H9 (cell line): ENCODE results near the gene YJU2. TPM values are rescaled to one million over a fixed set of nuclear protein-coding genes. Genes with fewer than 3 reads are reported as not detected.

Source experiments
- DNase-seq: peaks from one replicate; pipeline ENCODE4 v3.0.0-alpha.2; 2017
- H2AFZ ChIP-seq: one replicate; pipeline ENCODE4 v1.6.1; 2013; ENCODE audit warnings: mild to moderate bottlenecking, low read length, control low read depth, moderate library complexity
- H2AK5ac ChIP-seq: 2 replicates; pipeline ENCODE4 v1.6.1; 2013; ENCODE audit warnings: low read length, control low read depth, mixed read lengths; ENCODE audit not compliant: insufficient read length
- H2BK120ac ChIP-seq: one replicate; pipeline ENCODE4 v1.6.1; 2013; ENCODE audit warnings: low read depth, mild to moderate bottlenecking, low read length, control low read depth, inconsistent platforms; ENCODE audit not compliant: poor library complexity, severe bottlenecking
- H2BK12ac ChIP-seq: 2 replicates; pipeline ENCODE4 v1.6.1; 2013; ENCODE audit warnings: low read length, control low read depth, mixed read lengths, low read depth; ENCODE audit not compliant: insufficient read length
- H2BK15ac ChIP-seq: 2 replicates; pipeline ENCODE4 v1.6.1; 2013; ENCODE audit warnings: low read depth, low read length, control low read depth
- H2BK20ac ChIP-seq: one replicate; pipeline ENCODE4 v1.6.1; 2013; ENCODE audit warnings: low read depth, mild to moderate bottlenecking, low read length, control low read depth, inconsistent platforms; ENCODE audit not compliant: poor library complexity, severe bottlenecking
- H2BK5ac ChIP-seq: 2 replicates; pipeline ENCODE4 v1.6.1; 2013; ENCODE audit warnings: low read length, control low read depth, mixed read lengths; ENCODE audit not compliant: insufficient read length
- H3K14ac ChIP-seq: 2 replicates; pipeline ENCODE4 v1.6.1; 2013; ENCODE audit warnings: low read length, control low read depth; ENCODE audit not compliant: insufficient read depth
- H3K18ac ChIP-seq: 2 replicates; pipeline ENCODE4 v1.6.1; 2013; ENCODE audit warnings: low read depth, mild to moderate bottlenecking, mixed read lengths, low read length, control low read depth; ENCODE audit not compliant: insufficient read length
- H3K23ac ChIP-seq: 2 replicates; pipeline ENCODE4 v1.6.1; 2013; ENCODE audit warnings: low read length, control low read depth, mixed read lengths, low read depth; ENCODE audit not compliant: insufficient read length
- H3K23me2 ChIP-seq: 2 replicates; pipeline ENCODE4 v1.6.1; 2013; ENCODE audit warnings: low read depth, mild to moderate bottlenecking, mixed read lengths, low read length, control low read depth; ENCODE audit not compliant: insufficient read length, poor library complexity, severe bottlenecking
- H3K27ac ChIP-seq: 2 replicates; pipeline ENCODE4 v1.5.1; 2013; ENCODE audit warnings: low read length, control low read depth, mixed read lengths, low read depth; ENCODE audit not compliant: insufficient read length
- H3K27me3 ChIP-seq: 2 replicates; pipeline ENCODE4 v1.6.1; 2013; ENCODE audit warnings: low read length, control low read depth, inconsistent platforms; ENCODE audit not compliant: insufficient read depth
- H3K4ac ChIP-seq: 2 replicates; pipeline ENCODE4 v1.6.1; 2013; ENCODE audit warnings: low read depth, mild to moderate bottlenecking, control low read depth, inconsistent platforms, low read length, moderate library complexity
- H3K4me1 ChIP-seq: 2 replicates; pipeline ENCODE4 v1.6.1; 2013; ENCODE audit warnings: low read length, control low read depth, inconsistent platforms; ENCODE audit not compliant: insufficient read depth
- H3K4me2 ChIP-seq: 2 replicates; pipeline ENCODE4 v1.6.1; 2013; ENCODE audit warnings: low read length, control low read depth, mixed read lengths; ENCODE audit not compliant: insufficient read length, insufficient read depth
- H3K56ac ChIP-seq: 2 replicates; pipeline ENCODE4 v1.6.1; 2013; ENCODE audit warnings: low read depth, mild to moderate bottlenecking, mixed read lengths, low read length, control low read depth; ENCODE audit not compliant: insufficient read length
- H3K79me1 ChIP-seq: 2 replicates; pipeline ENCODE4 v1.6.1; 2013; ENCODE audit warnings: low read depth, mild to moderate bottlenecking, moderate library complexity, low read length, control low read depth, inconsistent platforms; ENCODE audit not compliant: insufficient read depth, poor library complexity, severe bottlenecking
- H3K79me2 ChIP-seq: 2 replicates; pipeline ENCODE4 v1.6.1; 2013; ENCODE audit warnings: low read length, control low read depth, inconsistent platforms; ENCODE audit not compliant: insufficient read depth
- H3K9ac ChIP-seq: 2 replicates; pipeline ENCODE4 v1.6.1; 2013; ENCODE audit warnings: low read length, control low read depth, mixed read lengths; ENCODE audit not compliant: insufficient read length; ENCODE audit errors: extremely low read depth
- H3K9me3 ChIP-seq: one replicate; pipeline ENCODE4 v1.6.1; 2013; ENCODE audit warnings: low read depth, low read length, inconsistent platforms; ENCODE audit not compliant: control insufficient read depth
- H3T11ph ChIP-seq: one replicate; pipeline ENCODE4 v1.6.1; 2013; ENCODE audit warnings: mild to moderate bottlenecking, low read length, control low read depth, inconsistent platforms
- H4K20me1 ChIP-seq: one replicate; pipeline ENCODE4 v1.6.1; 2013; ENCODE audit not compliant: control insufficient read depth, insufficient read length, insufficient read depth
- H4K5ac ChIP-seq: 2 replicates; pipeline ENCODE4 v1.6.1; 2013; ENCODE audit warnings: low read depth, mild to moderate bottlenecking, mixed read lengths, low read length, control low read depth; ENCODE audit not compliant: insufficient read length
- H4K8ac ChIP-seq: replicated peaks from 2 replicates; pipeline ENCODE4 v1.6.1; 2013; ENCODE audit warnings: low read length, control low read depth, mixed read lengths, low read depth; ENCODE audit not compliant: insufficient read length
- H4K91ac ChIP-seq: 2 replicates; pipeline ENCODE4 v1.6.1; 2013; ENCODE audit warnings: low read depth, mild to moderate bottlenecking, moderate library complexity, mixed read lengths, low read length, control low read depth; ENCODE audit not compliant: insufficient read length
- H3K27ac Mint-ChIP-seq, 3 experiments: 2 replicates in 2 of 3; 3 replicates in 1 of 3; pipeline ENCODE4 v1.8.0; 2020 to 2021; ENCODE audit warnings: mixed read lengths in 3 of 3, mild to moderate bottlenecking in 1 of 3, moderate library complexity in 1 of 3
- H3K27me3 Mint-ChIP-seq: 2 replicates; pipeline ENCODE4 v1.8.0; 2021; ENCODE audit warnings: low read depth, mild to moderate bottlenecking, moderate library complexity, mixed read lengths
- H3K36me3 Mint-ChIP-seq, 3 experiments: 2 replicates in 2 of 3; 3 replicates in 1 of 3; pipeline ENCODE4 v1.8.0; 2020 to 2021; ENCODE audit warnings: low read depth in 3 of 3, mixed read lengths in 3 of 3; ENCODE audit not compliant: insufficient read depth in 1 of 3
- H3K4me1 Mint-ChIP-seq, 2 experiments: 2 replicates each; pipeline ENCODE4 v1.8.0; 2020; ENCODE audit warnings: mixed read lengths in 2 of 2
- H3K4me3 Mint-ChIP-seq, 2 experiments: 2 replicates in 1 of 2; 3 replicates in 1 of 2; pipeline ENCODE4 v1.8.0; 2020 to 2021; ENCODE audit warnings: mild to moderate bottlenecking in 2 of 2, mixed read lengths in 2 of 2, moderate library complexity in 1 of 2
- H3K9me3 Mint-ChIP-seq, 2 experiments: 2 replicates in 1 of 2; 3 replicates in 1 of 2; pipeline ENCODE4 v1.8.0; 2020; ENCODE audit warnings: mild to moderate bottlenecking in 2 of 2, mixed read lengths in 2 of 2, moderate library complexity in 1 of 2
- CTCF ChIP-seq: fragments of 200-600 bp; sonication (generic); conservative IDR thresholded peaks from 3 replicates; pipeline ENCODE4 v1.8.0; 2021; ENCODE audit warnings: antibody characterized with exemption, mild to moderate bottlenecking
- WGBS: extraction: QIAGEN DNeasy Blood & Tissue Kit; methylation state at CpG from one replicate; pipeline ENCODE4 v1.1.7; 2013; ENCODE audit warnings: missing lambda C conversion rate, low lambda C conversion rate, mixed read lengths; ENCODE audit not compliant: insufficient read length; ENCODE audit errors: extremely low coverage; 5-methylcytosine and 5-hydroxymethylcytosine counted together
- total RNA-seq: library from RNA; stranded (reverse); gene quantifications from 2 replicates; pipeline ENCODE4 v1.2.1, GENCODE V29; 2021

Gene YJU2
- total RNA-seq, 1 experiment from 2014 or later = 31.0 TPM

GRCh38 chr19:4228765-4229178 lies 18.1 kb upstream of the YJU2 start:
- Histone ChIP-seq H3K4ac (no peak overlapping the region), H4K5ac (no peak overlapping the region), H3K23ac (no peak overlapping the region), H2BK20ac (no peak overlapping the region), H3K23me2 (peaks cover 3% of the 10 kb centered on the region), H3K14ac (no peak overlapping the region), H3K18ac (no peak overlapping the region), H3K79me2 (no peaks in the 10 kb centered on the region), H2AFZ (no peak overlapping the region), H2BK15ac (no peak overlapping the region), H3K9ac (no peak overlapping the region), H2AK5ac (no peak overlapping the region), H3K4me1 (no peaks in the 10 kb centered on the region), H3K56ac (no peak overlapping the region), H2BK12ac (no peak overlapping the region), H3K79me1 (no peaks in the 10 kb centered on the region), H3T11ph (no peak overlapping the region), H3K27me3 (no peaks in the 10 kb centered on the region), H4K91ac (no peak overlapping the region), H2BK120ac (no peak overlapping the region), H4K8ac (no peak overlapping the region), H3K27ac (no peak overlapping the region), H4K20me1 (peaks cover 3% of the 10 kb centered on the region), H3K9me3 (no peaks in the 10 kb centered on the region), H2BK5ac (no peak overlapping the region), H3K4me2 (peak overlapping the region; percentile 6)
- peaks cover 8% of the 10 kb centered on the region for H3K27me3 Mint-ChIP-seq
- no peak for DNase-seq
- H3K9me3 Mint-ChIP-seq = peaks cover 1 to 5% of the 10 kb centered on the region in 2 experiments; a peak in 2 of 5 replicates
- WGBS = no CpG with 5 or more reads among the region's 2 CpGs
- H3K36me3 Mint-ChIP-seq = peaks cover 0 to 4% (median 0%) of the 10 kb centered on the region in 3 experiments; a peak in 2 of 7 replicates
- 0 out of 4 replicates have a peak, but pooled peaks cover 0 to 2% of the 10 kb centered on the region in 2 experiments for H3K4me1 Mint-ChIP-seq
- TF ChIP-seq CTCF = no peak
- H3K4me3 Mint-ChIP-seq = no peak overlapping the region
- no peak overlapping the region for H3K27ac Mint-ChIP-seq
